Measurements from ENCODE around the gene ACBD7. TPM values are rescaled to one million over a fixed set of nuclear protein-coding genes. Genes with fewer than 3 reads are reported as not detected.

The ACBD7 gene
- total RNA-seq, 1 donor from 2014 or later, result not detected

DNA sequence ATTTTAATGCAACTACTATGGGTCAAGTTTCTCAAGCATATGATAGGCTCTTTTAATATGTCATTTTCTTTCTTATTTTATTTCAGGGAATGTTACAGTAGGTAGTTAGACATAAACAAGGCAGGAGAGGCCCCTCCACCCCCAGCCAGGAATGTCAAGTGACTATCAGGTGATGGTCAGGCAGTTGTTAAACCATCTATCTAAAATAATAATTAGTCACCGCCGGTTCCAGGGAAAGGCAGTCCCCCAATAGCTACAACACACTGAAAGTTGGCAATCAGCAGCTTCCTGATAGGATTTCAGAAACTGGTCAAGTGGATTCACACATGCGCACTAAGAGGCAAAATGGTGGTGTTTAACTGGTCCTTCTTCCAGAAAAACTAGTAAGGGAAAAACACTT is 35.5 kb downstream of the ACBD7 start:
- no peak for TF ChIP-seq POLR2A (IDR thresholded peaks at IDR 0.05)
- TF ChIP-seq POLR2AphosphoS5 (IDR thresholded peaks at IDR 0.05; ENCODE audit: insufficient read depth in 1 of 2, low read depth in 1 of 2), result no peak
- TF ChIP-seq, protein P1, sequence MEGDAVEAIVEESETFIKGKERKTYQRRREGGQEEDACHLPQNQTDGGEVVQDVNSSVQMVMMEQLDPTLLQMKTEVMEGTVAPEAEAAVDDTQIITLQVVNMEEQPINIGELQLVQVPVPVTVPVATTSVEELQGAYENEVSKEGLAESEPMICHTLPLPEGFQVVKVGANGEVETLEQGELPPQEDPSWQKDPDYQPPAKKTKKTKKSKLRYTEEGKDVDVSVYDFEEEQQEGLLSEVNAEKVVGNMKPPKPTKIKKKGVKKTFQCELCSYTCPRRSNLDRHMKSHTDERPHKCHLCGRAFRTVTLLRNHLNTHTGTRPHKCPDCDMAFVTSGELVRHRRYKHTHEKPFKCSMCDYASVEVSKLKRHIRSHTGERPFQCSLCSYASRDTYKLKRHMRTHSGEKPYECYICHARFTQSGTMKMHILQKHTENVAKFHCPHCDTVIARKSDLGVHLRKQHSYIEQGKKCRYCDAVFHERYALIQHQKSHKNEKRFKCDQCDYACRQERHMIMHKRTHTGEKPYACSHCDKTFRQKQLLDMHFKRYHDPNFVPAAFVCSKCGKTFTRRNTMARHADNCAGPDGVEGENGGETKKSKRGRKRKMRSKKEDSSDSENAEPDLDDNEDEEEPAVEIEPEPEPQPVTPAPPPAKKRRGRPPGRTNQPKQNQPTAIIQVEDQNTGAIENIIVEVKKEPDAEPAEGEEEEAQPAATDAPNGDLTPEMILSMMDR (IDR thresholded peaks at IDR 0.05), result no peak
- no peaks in the 10 kb centered on the region for H3K27me3 ChIP-seq
- DNase-seq (ENCODE audit: extremely low spot score in 2 of 2), result no peak
- no peak overlapping the region for H3K27ac ChIP-seq
- no peak overlapping the region for H3K4me3 ChIP-seq
- H3K36me3 ChIP-seq, result no peaks in the 10 kb centered on the region
- intact Hi-C loops (cut with DNase I), result no loop called here
- no peaks in the 10 kb centered on the region for H3K9me3 ChIP-seq
- no peaks in the 10 kb centered on the region for H3K4me1 ChIP-seq

DNA sequence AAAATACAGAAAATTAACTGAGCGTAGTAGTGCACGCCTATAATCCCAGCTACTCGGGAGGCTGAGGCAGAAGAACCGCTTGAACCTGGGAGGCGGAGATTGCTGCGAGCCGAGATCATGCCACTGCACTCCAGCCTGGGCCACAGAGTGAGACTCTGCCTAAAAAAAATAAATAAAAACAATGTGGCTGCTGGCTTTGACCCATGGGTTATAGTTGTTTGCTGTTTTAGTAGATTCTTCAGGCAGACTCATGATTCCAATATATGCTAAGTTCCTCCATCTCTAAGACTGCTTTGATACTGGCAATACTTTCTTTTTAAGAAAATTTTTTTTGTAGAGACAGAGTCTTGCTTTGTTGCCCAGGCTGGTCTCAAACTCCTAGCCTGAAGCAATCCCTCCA is 36.5 kb downstream of the ACBD7 start:
- intact Hi-C loops (cut with DNase I), result no loop called here
- no peaks in the 10 kb centered on the region for H3K36me3 ChIP-seq
- no peaks in the 10 kb centered on the region for H3K9me3 ChIP-seq
- TF ChIP-seq POLR2A (IDR thresholded peaks at IDR 0.05), result no peak
- TF ChIP-seq, protein P1 (IDR thresholded peaks at IDR 0.05), result no peak
- no peak for TF ChIP-seq POLR2AphosphoS5 (IDR thresholded peaks at IDR 0.05; ENCODE audit: insufficient read depth in 1 of 2, low read depth in 1 of 2)
- no peaks in the 10 kb centered on the region for H3K27me3 ChIP-seq
- DNase-seq (ENCODE audit: extremely low spot score in 2 of 2), result no peak
- no peaks in the 10 kb centered on the region for H3K4me1 ChIP-seq
- H3K27ac ChIP-seq, result no peak overlapping the region
- no peak overlapping the region for H3K4me3 ChIP-seq

DNA sequence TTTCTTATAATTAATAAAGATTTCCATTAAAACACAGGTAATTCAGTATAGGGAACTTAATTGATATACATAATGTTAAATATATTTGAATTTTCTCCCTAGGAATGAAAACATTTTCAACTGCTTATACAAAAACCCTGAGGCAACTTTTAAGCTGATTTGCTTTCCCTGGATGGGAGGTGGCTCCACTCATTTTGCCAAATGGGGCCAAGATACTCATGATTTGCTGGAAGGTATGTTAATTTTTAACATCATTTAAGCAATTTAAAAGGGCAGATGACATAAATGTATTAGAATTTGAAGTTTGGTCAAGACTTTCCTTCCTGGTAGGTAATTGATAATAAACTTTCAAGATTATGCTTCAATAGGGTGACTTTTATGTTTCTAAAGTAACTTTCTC is 39.0 kb downstream of the ACBD7 start:
- intact Hi-C loops (cut with DNase I), result no loop called here
- Histone ChIP-seq H3K36me3 (no peaks in the 10 kb centered on the region), H3K4me3 (no peak overlapping the region), H3K27me3 (no peaks in the 10 kb centered on the region), H3K27ac (no peak overlapping the region), H3K4me1 (no peaks in the 10 kb centered on the region), H3K9me3 (no peaks in the 10 kb centered on the region)
- DNase-seq (ENCODE audit: extremely low spot score in 2 of 2), result no peak
- no peak for TF ChIP-seq POLR2AphosphoS5 (IDR thresholded peaks at IDR 0.05; ENCODE audit: insufficient read depth in 1 of 2, low read depth in 1 of 2)
- TF ChIP-seq POLR2A (IDR thresholded peaks at IDR 0.05), result no peak
- TF ChIP-seq, protein P1 (IDR thresholded peaks at IDR 0.05), result no peak

DNA sequence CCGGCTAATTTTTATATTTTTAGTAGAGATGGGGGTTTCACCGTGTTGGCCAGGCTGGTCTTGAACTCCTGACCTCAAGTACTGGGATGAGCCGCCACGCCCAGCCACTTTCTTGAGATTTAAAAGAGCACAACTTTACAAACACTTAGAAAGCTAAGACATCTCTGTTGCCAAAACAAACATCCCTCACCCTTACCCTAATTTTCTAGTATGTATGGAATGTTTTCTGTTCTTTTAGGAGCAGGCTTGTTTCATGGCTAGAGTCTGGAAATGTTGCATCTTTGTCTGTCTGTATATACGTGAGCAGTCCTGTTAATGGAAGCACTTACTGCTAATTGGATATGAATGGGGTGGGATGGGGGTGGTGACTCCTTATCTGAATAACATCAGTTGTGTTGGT is 42.0 kb downstream of the ACBD7 start:
- H3K27ac ChIP-seq, result no peak overlapping the region
- H3K36me3 ChIP-seq, result no peaks in the 10 kb centered on the region
- intact Hi-C loops (cut with DNase I), result no loop called here
- H3K27me3 ChIP-seq, result no peaks in the 10 kb centered on the region
- no peak for DNase-seq (ENCODE audit: extremely low spot score in 2 of 2)
- H3K9me3 ChIP-seq, result no peaks in the 10 kb centered on the region
- H3K4me3 ChIP-seq, result no peak overlapping the region
- no peak for TF ChIP-seq POLR2AphosphoS5 (IDR thresholded peaks at IDR 0.05; ENCODE audit: insufficient read depth in 1 of 2, low read depth in 1 of 2)
- TF ChIP-seq, protein P1 (IDR thresholded peaks at IDR 0.05), result no peak
- no peak for TF ChIP-seq POLR2A (IDR thresholded peaks at IDR 0.05)
- no peaks in the 10 kb centered on the region for H3K4me1 ChIP-seq

DNA sequence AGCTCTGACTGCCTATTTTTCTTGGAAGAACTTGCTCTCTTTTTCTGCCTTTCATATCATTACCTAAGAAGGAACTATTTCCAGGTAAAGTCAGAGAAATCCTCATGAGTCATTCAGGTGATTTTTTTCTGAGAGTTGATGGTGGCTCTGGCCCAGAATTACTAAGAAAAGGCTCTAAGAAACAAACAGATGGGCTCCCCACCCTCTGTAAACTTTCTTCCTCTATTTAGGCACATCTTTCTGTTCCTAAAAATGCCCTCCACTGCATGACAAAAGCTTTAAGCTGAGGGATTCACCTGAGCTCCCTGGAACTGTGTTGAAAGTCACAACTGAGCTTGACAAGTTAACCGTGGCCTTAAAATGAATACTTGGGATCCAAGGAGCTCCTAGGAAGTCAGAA is 43.2 kb downstream of the ACBD7 start:
- Histone ChIP-seq H3K4me3 (no peak overlapping the region), H3K36me3 (no peaks in the 10 kb centered on the region), H3K27me3 (no peaks in the 10 kb centered on the region), H3K27ac (no peak overlapping the region), H3K4me1 (no peaks in the 10 kb centered on the region), H3K9me3 (no peaks in the 10 kb centered on the region)
- intact Hi-C loops (cut with DNase I), result no loop called here
- DNase-seq (ENCODE audit: extremely low spot score in 2 of 2), result no peak
- TF ChIP-seq, protein P1 (IDR thresholded peaks at IDR 0.05), result no peak
- no peak for TF ChIP-seq POLR2AphosphoS5 (IDR thresholded peaks at IDR 0.05; ENCODE audit: insufficient read depth in 1 of 2, low read depth in 1 of 2)
- no peak for TF ChIP-seq POLR2A (IDR thresholded peaks at IDR 0.05)

Measured in vagina (tissue), 2 donors.